GM21717 (cell line): Measurements from ENCODE around the gene CHKA.
"Not testable (repeated sequence)": the region's sequence is repeated elsewhere in the genome, so short reads cannot be mapped to it uniquely, and the experiment has no call there.

Source experiments
- ATAC-seq: cut with Tn5 transposase; IDR thresholded peaks from one replicate; pipeline ENCODE4 v1.9.1; 2021; ENCODE audit warnings: mild to moderate bottlenecking, moderate library complexity; ENCODE audit not compliant: unreplicated experiment

Gene CHKA

GRCh38 chr11:68116974-68117373, 4.2 kb downstream of the CHKA start:
- no peak for ATAC-seq

GRCh38 chr11:68116126-68116525, 5.1 kb downstream of the CHKA start:
- no peak for ATAC-seq

- ATAC-seq = no peak
Observed at GRCh38 chr11:68115285-68115684, 5.9 kb downstream of the CHKA start.

GRCh38 chr11:68113986-68114385, 7.2 kb downstream of the CHKA start:
- ATAC-seq = no peak

GRCh38 chr11:68107689-68108088, 13.5 kb downstream of the CHKA start:
- ATAC-seq = no peak

- no peak for ATAC-seq
Observed at GRCh38 chr11:68106165-68106940, 14.8 kb downstream of the CHKA start.

- ATAC-seq = no peak
Observed at GRCh38 chr11:68099474-68100405, 21.4 kb downstream of the CHKA start.

- ATAC-seq = no peak
Observed at GRCh38 chr11:68099057-68099456, 22.1 kb downstream of the CHKA start.

- ATAC-seq = no peak
Observed at GRCh38 chr11:68096962-68097361, 24.2 kb downstream of the CHKA start.

- no peak for ATAC-seq
Observed at GRCh38 chr11:68093565-68093964, 27.6 kb downstream of the CHKA start.

- ATAC-seq = not testable (repeated sequence)
Observed at GRCh38 chr11:68092946-68093345, 28.2 kb downstream of the CHKA start.

GRCh38 chr11:68092411-68092810, 28.8 kb downstream of the CHKA start:
- no peak for ATAC-seq

GRCh38 chr11:68090706-68091105, 30.5 kb downstream of the CHKA start:
- no peak for ATAC-seq

- ATAC-seq = no peak
Observed at GRCh38 chr11:68090287-68090686, 30.9 kb downstream of the CHKA start.

GRCh38 chr11:68089679-68090078, 31.5 kb downstream of the CHKA start:
- ATAC-seq = no peak

- no peak for ATAC-seq
Observed at GRCh38 chr11:68083517-68083916, 37.7 kb downstream of the CHKA start.

GRCh38 chr11:68082481-68082880, 38.7 kb downstream of the CHKA start:
- ATAC-seq = no peak

- no peak for ATAC-seq
Observed at GRCh38 chr11:68081691-68082090, 39.5 kb downstream of the CHKA start.

- ATAC-seq = no peak
Observed at GRCh38 chr11:68080860-68081259, 40.3 kb downstream of the CHKA start.

GRCh38 chr11:68077617-68078582, 43.3 kb downstream of the CHKA start:
- no peak for ATAC-seq
